GM21381 (cell line): ENCODE data around the gene LRP5.
"Not testable (repeated sequence)": the region's sequence is repeated elsewhere in the genome, so short reads cannot be mapped to it uniquely, and the experiment has no call there.

ENCODE experiments used
- ATAC-seq: cut with Tn5 transposase; IDR thresholded peaks from one replicate; pipeline ENCODE4 v1.9.1; 2021; ENCODE audit warnings: mild to moderate bottlenecking, moderate library complexity; ENCODE audit not compliant: unreplicated experiment

The LRP5 gene

DNA sequence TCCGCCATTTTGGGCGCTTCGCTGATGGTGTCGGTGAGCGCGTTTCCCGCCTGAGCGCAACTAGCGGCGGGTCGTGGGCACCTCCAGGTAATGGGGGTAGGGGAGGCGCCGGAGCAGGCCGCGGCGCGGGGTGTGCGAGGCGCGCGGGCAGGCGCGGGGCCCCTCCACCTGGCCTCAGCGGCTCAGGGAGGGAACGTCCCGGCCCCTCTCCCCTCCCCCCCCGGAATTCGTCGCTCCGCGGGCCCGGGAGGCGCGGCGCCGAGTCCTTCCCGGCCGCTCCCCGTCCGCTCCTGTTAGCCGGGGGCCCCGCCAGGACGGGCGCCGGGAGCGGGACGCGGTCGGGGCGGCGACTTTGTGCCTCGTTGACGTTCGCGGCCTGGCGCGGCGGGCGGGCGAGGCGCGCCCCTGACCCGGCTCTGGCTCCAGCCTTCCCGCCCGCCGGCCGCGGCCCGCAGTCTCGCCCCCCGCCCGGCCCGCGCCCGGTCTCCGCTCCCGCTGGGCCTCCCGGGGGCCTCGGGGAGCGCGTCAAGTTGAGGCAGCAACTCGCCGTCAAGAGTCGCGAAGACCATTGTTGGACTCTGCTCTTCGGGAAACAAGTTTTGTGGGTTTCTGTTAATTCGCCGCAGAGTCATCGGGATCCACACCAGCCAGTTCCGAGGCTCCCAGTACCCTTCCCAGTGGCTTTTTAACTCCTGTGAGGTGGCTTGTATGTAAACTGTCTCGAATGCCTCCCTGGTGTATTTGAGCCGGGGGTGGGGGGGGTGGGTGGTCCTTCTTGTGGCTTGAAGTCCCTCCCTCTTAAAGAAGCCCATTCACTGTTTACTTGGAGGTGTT lies 148.6 kb downstream of the LRP5 start, which contains the start of gene PPP6R3:
Gene PPP6R3 (plus strand): TSS at position 12 of the 834 bp plus-strand sequence. CDS start 76,913 bp downstream, outside the sequence.
- peak; percentile 43 for ATAC-seq

DNA sequence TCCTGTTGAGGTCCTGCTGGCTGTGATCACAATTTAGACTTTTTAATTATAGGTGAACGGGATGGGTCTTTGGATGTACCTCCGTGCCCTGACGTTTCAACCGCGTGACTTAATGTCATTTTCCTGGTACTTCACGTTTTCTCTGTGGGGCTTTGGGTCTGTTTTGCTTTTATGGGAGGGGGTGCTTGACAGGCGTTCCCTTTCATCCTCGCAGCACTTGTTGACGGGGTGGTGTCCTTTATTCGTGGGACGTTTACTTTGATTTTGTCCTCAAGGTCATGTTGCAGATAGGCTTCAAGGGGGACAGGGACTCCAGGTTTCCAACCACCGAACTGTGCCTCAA lies 149.2 kb downstream of the LRP5 start:
- no peak for ATAC-seq

DNA sequence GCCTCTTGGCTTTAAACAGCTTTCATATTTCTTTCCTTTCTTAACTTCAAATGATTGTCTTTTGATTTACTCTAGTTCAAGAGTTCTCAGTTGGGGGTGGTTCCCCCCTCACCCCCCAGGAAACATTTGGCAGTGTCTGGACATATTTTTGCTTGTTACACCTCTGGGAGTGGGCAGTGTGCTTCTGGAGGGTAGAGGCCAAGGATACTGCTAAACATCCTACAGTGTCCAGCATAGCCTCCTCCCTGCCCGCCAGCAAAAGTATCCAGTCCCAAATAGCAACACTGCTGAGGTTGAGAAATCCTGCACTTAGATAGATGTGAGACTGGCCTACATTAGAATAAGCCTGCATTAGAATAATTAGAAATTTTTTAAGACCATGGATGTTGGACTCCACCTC lies 151.3 kb downstream of the LRP5 start:
- no peak for ATAC-seq

DNA sequence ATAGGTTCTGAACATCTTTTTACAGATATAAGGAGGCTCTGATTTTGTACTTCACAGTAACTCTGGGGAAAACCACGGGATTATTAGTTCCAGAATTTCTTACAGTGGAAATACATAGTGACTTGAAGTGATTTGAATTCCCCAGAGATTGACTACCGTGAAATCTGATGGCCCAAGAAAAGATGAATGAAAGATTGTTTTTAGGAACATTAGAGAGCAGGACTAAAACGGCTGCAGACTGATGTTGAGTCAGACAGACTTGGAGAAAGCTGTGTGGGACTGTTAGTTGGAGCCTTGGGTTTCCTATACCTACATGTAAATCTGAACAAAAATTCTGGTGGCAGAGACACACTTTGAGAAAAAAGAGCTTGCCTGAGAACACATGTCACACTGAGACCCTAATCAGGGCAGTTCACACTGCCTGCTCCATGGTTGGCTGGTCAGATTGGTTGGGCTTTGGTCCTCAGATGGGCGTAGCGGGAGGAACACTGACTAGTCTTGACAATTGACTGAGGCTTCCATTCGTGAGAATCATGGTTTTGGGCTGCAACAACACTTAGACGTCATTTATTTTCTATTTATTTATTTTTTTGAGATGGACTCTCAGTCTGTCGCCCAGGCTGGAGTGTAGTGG lies 154.9 kb downstream of the LRP5 start:
- no peak for ATAC-seq

DNA sequence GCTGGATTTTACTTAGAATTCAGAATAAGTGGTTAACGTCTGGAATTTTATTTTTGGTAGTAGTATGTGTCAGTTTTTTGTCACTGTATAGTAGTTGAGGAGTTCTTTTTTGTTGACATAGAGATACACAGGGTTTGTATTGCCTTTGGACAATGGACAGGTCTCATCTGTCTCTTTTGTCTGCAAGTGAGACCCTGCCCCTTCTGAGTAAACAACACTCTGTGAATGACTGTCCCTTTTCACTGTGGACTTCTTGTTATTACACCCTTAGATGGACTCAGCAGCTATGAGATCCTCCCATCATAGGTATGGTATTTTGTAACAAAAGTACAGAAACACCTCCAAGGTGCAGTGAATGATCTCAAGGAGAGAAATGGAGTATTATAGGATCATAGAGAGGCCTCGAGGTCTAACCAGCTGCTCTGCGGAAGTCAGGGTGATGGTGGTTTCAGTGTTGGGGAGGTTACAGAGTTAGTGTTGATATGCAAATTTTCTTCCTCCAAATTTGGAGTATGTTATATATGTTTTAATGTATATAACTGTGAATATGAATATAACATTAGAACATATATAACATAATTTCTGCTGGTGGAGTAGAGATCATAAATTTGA lies 155.9 kb downstream of the LRP5 start:
- no peak for ATAC-seq

DNA sequence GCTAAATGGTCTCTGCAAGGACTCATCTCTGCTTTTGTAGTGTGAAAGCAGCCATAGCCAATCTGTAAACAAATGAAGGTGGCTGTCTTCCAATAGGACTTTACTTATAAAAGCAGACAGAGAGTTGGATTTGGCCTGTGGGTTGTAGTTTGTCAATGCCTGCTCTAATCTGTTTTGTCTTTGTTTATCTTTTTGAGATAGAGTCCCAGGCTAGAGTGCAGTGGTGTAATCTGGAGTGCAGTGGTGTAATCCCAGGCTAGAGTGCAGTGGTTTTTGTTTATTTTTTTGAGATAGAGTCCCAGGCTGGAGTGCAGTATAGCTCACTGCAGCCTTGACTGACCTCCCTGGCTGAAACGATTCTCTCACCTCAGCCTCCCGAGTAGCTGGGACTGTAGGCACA lies 156.7 kb downstream of the LRP5 start:
- no peak for ATAC-seq

DNA sequence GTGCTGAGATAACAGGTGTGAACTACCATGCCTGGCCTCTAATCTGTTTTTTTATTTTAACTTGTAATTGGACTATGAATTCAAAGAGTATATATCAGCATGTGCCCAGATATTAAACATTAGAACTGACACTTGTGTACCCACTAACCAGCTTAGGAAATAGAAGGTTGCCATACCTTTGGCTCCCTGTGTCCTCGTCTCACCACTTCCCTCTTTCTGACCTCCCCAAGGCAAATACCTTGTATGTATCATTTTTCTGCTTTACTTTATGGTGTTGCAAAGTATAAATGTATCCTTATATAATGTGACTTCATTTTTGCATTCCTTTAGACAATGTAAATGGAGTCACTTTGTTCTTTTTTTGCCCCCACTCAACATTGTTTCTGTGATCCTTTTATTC lies 157.3 kb downstream of the LRP5 start:
- ATAC-seq: no peak

DNA sequence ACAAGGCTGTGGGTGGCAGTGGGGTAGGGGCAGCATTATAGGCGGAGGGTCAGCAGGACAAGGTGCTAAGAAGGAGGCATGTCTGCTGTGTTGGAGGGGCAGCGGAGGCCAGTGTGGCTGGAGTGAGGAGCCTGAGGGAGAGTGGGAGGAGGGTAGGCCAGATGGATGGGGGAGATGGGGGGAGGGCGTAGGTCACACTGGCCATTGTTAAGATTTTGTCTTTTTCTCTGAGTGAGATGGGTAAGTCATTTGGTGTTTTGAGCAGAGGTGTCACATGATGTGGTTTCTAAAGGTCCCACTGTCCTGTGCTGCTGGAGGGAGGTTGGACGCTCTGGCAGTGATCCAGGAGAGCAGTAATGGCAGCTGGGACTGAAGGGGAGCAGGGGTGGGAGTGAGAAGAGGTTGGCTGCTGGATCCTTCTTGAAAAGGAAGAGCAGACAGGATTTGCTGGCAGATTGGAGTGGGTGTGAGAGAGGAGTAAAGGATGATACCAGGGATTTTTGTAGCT lies 158.0 kb downstream of the LRP5 start:
- no peak for ATAC-seq

DNA sequence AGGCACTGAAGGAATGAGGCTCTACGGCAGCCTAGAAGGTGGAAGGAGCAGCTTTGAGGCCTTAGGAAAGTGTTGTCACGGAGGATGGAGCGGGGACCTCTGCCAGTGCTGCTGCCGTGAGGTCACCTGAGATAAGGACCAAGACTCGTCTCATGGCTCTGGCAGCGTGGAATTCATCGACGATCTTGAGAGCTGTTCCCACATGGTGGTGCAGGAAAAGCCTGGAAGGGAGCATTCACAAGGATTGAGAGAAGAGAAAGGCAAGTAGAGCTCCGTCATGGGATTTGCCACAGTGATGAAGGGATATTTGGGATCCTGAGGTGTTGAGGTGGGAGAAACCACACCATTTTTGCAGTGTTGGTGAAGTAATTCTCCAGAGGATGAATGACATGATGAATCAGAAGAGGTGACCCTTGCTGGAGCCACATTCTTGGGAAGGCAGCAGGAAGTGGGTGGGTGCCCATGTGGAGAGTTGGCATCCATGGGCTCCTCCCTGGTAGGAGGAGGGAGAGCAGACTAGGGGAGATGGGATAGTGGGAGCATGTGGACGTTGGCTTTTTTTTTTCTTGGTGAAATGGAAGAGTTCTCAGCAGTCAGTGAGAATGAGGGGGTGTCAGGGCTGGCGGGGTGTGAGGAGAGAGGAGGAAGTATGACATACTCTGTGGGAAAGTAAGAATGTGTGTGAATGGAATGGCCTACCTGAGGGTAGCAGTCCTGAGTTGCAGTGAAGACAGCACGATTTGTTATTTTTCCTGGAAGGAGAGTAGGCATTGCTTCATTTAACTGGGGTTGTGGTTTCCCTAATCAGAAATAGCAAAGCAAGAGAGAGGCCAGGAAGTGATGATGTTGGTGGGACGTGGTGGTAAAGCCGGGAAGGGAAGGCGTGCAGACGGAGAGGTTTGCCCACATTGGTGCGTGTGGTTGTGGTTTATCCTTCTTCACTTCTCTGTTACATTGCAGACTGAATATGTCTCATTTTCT lies 159.3 kb downstream of the LRP5 start:
- ATAC-seq: no peak

DNA sequence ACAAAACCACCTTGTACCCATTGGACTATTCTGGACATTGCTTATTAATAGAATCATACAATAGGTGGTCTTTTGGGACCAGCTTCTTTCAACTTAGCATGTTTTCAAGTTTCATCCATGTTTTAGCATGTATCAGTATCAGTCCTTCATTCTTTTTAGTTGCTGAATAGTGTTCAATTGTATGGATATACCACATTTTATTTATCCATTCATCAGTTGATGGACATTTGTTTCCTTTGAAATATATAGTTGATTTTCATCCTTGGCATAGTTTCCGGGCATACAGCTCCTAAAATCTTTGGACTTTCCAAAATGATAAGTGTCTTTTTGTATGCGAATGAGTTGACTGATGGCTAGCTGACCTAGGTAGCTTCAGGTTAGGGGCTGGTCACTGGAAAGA lies 160.4 kb downstream of the LRP5 start:
- ATAC-seq: no peak

DNA sequence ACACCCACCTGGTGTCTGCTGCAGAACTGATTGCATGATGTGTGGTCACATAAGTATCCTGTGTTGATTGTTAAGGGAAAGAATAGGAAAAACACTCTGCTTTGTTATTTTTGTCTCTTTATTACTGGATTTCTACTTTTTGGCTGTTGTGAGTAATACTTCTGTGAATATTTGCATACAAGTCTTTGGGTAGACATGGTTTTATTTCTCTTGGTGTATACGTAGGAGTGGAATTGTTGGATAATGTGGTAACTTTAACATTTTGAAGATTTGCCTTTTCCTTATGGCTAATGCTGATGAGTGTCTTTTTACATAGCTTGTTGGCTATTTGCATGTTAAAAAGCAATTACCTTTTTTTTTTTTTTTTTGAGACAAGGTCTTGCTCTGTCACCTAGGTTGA lies 161.3 kb downstream of the LRP5 start:
- no peak for ATAC-seq

DNA sequence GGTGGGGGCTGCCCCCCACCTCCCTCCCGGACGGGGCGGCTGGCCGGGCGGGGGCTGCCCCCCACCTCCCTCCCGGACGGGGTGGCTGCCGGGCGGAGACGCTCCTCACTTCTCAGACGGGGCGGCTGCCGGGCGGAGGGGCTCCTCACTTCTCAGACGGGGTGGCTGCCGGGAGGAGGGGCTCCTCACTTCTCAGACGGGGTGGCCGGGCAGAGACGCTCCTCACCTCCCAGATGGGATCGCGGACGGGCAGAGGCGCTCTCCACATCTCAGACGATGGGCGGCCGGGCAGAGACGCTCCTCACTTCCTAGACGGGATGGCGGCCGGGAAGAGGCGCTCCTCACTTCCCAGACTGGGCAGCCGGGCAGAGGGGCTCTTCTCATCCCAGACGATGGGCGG lies 163.2 kb downstream of the LRP5 start:
- ATAC-seq: not testable (repeated sequence)

DNA sequence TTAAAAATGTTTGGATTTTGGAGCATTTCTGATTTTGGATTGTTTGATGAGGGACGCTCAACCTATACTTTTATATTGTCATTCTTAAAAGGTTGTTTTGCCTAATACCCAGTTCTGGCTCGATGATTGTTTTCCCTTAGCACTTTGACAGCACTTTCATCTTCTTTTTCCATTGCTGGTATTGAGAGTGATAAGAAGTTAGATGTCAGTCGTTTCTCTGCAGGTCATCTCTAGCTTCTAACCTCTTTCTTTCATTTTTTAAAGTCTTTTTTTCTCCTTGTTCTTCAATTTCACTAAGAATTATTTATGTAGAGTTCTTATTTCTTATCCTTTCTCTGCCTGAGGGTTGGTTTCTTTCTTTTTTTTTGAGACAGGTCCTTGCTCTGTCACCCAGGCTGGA lies 167.0 kb downstream of the LRP5 start:
- no peak for ATAC-seq

DNA sequence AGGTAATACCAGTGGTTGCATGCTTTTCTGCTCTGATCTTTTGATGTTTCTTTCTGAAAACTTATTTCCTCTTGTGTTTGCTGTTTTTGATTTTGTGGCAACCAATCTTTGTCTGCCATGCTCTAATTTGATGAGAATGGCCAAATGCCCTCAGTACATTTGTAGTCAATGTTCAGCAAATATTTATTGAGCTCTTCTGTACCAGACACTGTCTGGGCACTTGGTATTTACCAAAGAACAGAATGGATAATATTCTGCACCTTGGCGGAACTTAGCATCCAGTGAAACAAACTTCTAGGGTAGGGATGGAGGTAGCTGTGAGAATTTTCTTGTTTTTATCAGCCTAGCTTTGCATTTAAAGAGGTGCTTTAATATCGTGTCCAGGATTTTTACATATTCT lies 167.8 kb downstream of the LRP5 start:
- ATAC-seq: no peak

DNA sequence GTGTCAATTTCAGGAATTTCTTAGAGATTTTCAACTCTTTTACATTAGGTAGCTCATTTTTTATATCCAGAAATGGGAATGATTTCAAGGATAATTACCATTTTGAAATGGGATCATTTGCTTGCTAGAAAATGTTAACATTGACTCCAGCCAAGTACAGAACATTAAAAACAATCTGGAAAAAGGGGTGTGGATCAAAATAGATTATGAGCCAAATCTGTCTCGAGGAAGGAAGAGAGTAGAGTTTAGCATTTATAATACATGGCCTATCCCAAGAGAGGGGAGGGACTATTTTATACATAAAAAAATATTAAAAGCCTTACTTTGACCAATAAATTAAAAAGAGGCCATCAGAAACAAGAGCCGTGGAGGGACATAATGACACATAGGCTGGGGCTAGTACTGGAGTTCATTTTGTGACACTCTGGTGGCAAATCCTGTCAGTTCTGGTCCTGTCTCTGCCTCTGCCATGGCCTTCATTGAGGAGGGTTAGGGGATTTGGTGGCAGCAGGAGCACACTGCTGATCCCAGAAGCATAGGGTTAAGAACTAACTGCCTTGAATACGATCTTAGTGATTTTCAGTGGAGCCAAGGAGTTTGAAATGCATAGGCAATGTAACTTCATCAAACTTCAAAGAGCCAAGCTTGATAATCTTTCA lies 168.6 kb downstream of the LRP5 start:
- ATAC-seq: no peak

DNA sequence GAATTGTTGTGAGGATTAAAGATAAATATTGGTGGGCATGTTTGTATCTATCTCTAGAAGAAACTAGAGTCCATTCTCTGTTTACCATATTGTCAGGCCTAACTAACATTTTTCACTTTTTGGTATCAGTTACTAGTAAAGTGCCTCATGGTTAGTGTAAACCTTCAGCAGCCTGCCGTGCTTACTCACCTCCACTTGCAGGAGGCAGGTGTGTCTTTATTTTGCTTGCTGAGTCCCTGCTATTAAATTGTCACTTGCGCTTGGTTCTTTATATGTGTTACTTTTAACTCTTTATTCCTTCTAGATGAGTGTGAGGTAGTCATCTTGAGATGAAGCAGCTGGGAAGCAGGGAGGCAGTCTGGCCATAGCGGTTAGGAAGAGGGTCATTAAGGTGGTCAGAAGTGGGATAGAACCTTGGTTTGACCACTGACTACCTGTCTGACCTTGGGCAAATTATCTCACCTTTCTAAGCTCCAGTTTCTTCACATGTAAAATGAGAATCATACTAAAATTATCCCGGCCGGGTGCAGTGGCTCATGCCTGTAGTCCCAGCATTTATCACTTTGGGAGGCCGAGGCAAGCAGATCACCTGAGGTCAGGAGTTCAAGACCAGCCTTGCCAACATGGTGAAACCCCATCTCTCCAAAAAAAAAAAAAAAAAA lies 169.3 kb downstream of the LRP5 start:
- ATAC-seq: no peak

DNA sequence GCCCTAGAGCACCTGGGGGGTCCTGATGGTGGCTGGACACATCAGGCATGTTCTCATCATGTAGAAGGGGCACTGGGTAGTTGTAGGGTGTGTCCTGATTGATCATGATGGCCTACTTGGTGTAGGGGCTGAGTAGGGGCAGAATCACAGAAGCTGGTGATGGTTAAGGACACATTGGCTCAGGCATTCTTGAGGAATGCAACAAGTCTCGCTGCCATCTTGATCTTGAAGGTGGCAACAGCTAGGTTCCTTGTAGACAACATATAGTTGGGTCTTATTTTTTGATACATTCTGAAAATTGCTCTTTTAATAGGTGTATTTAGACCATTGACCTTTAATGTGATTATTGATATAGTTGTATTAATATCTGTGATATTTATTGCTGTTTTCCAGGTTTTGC lies 176.2 kb downstream of the LRP5 start:
- ATAC-seq: no peak

DNA sequence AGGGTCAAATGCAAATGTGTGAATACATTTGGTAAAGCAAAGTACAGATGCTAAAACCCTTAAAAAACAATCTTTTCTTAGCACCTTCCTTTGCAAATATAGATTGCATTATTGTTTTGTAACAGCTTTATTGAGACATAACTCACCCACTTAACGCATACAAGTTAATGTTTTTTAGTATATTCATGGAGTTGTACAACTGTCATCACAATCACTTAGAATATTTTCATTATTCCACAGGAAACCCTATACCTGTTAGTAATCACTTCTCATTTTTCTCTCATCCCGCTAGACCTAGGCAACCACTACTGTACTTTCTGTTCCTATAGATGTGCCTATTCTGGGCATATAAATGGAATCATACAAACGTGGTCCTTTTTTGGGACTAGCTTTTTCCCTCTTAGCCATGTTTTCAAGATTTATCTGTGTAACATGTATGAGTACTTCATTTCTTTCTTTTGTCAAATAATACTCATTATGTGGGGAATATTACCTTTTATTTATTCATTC lies 182.9 kb downstream of the LRP5 start:
- no peak for ATAC-seq

DNA sequence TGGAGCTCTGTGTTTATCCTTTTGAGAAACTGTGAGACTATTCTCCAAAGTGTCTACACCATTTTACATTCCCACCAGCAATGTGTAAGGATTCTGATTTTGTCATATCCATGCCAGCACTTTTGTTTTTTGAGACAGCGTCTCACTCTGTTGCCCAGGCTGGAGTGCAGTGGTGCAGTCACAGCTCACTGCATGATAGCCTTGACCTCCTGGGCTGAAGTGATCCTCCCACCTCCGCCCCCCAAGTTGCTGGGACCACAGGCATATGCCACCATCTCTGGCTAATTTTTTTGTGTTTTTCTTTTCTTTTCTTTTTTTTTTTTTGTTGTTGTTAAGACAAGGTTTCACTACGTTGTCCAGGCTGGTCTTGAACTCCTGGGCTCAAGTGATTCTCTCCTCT lies 183.5 kb downstream of the LRP5 start:
- ATAC-seq: no peak

DNA sequence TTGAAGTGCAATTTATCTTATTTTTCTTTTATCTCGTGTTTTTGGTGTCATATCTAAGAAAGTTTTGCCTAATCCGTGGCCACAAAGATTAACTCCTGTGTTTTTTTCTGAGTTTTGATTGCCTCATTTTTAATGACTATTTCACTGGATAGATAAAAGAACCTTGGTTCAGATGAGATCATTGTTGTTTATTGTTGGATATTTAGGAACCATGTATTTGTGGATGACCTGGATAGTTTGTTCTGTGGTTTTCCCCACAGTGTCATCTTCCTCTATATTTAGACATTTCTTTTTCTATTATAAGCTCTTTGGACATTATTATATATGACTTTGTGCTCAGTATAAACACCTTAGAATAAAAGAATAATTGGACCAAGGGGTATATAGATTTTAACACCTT lies 185.4 kb downstream of the LRP5 start:
- no peak for ATAC-seq
